ENCODE measurements around the gene SYNDIG1. TPM values are rescaled to one million over a fixed set of nuclear protein-coding genes. Genes with fewer than 3 reads are reported as not detected.
A peak's percentile ranks its signal among the peaks of the same experiment; 100 is the strongest.

SYNDIG1 gene
- total RNA-seq, 1 experiment from 2014 or later, result not detected

GRCh38 chr20:24598996-24599395 is 129.6 kb downstream of the SYNDIG1 start:
- Histone ChIP-seq H3K4me2 (ENCODE audit: low read length) (no peak overlapping the region), H3K79me2 (ENCODE audit: low read length) (no peaks in the 10 kb centered on the region), H4K20me1 (ENCODE audit: low read length) (no peaks in the 10 kb centered on the region), H3K27me3 (ENCODE audit: low read length) (peaks cover 79% of the 10 kb centered on the region), H3K36me3 (ENCODE audit: low read depth, low read length) (no peaks in the 10 kb centered on the region), H2AFZ (ENCODE audit: low read length) (no peak overlapping the region), H3K9me2 (replicated peaks; ENCODE audit: low read length) (no peaks in the 10 kb centered on the region), H3K9me3 (ENCODE audit: low read length) (0 out of 2 replicates have a peak, but pooled peaks cover 10% of the 10 kb centered on the region), H3K4me1 (ENCODE audit: insufficient read depth, low read length) (no peaks in the 10 kb centered on the region), H3K9ac (ENCODE audit: low read length) (no peak overlapping the region), H3K27ac (ENCODE audit: low read length) (no peak overlapping the region), H3K4me3 (ENCODE audit: low read length) (no peak overlapping the region), H3F3A (ENCODE audit: low read length, unreplicated experiment) (no peaks in the 10 kb centered on the region)
- POLR2A ChIA-PET (ENCODE audit: unreplicated experiment), result no interaction called here
- CTCF ChIA-PET, result no interaction called here
- intact Hi-C loops (cut with micrococcal nuclease), result no loop called here
- ATAC-seq (no peak), DNase-seq (no peak)
- no TSS peak for BruUV-seq (replicated peaks)
- TF ChIP-seq, protein P1, sequence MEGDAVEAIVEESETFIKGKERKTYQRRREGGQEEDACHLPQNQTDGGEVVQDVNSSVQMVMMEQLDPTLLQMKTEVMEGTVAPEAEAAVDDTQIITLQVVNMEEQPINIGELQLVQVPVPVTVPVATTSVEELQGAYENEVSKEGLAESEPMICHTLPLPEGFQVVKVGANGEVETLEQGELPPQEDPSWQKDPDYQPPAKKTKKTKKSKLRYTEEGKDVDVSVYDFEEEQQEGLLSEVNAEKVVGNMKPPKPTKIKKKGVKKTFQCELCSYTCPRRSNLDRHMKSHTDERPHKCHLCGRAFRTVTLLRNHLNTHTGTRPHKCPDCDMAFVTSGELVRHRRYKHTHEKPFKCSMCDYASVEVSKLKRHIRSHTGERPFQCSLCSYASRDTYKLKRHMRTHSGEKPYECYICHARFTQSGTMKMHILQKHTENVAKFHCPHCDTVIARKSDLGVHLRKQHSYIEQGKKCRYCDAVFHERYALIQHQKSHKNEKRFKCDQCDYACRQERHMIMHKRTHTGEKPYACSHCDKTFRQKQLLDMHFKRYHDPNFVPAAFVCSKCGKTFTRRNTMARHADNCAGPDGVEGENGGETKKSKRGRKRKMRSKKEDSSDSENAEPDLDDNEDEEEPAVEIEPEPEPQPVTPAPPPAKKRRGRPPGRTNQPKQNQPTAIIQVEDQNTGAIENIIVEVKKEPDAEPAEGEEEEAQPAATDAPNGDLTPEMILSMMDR (conservative IDR thresholded peaks at IDR 0.05; ENCODE audit: low read depth, low read length), result no peak
- no peak for TF ChIP-seq EZH2phosphoT487 (IDR thresholded peaks at IDR 0.05; ENCODE audit: borderline replicate concordance, low read length)
- no peak for TF ChIP-seq EZH2 (IDR thresholded peaks at IDR 0.05; ENCODE audit: low read length, unreplicated experiment)

DNA sequence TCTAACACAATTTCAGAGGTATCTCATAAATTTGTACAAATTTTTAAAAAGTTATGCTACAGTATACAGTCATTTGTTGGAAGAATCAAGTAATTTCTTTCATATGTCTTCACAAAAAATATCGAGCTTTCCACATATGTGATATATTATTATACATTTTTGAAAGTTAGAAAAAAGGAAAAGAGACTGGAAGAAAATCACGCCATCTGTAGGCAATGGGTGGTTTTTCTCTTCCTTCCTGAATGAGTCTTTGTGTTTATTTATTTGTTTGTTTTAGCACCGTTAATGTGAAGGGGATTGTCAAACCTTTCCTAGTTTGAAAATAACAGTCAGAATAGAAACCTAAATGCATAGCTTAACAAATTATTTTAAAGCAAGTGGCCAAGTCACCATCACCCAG is 130.6 kb downstream of the SYNDIG1 start:
- Histone ChIP-seq H4K20me1 (ENCODE audit: low read length) (no peaks in the 10 kb centered on the region), H3K27ac (ENCODE audit: low read length) (no peak overlapping the region), H3K4me2 (ENCODE audit: low read length) (no peak overlapping the region), H3K4me3 (ENCODE audit: low read length) (no peak overlapping the region), H3K9ac (ENCODE audit: low read length) (no peak overlapping the region), H3F3A (ENCODE audit: low read length, unreplicated experiment) (no peaks in the 10 kb centered on the region), H3K9me2 (replicated peaks; ENCODE audit: low read length) (no peaks in the 10 kb centered on the region), H3K36me3 (ENCODE audit: low read depth, low read length) (no peaks in the 10 kb centered on the region), H3K4me1 (ENCODE audit: insufficient read depth, low read length) (no peaks in the 10 kb centered on the region), H3K9me3 (ENCODE audit: low read length) (0 out of 2 replicates have a peak, but pooled peaks cover 10% of the 10 kb centered on the region), H2AFZ (ENCODE audit: low read length) (no peak overlapping the region), H3K79me2 (ENCODE audit: low read length) (no peaks in the 10 kb centered on the region), H3K27me3 (ENCODE audit: low read length) (peaks cover 79% of the 10 kb centered on the region)
- ChIA-PET CTCF (no interaction called here), POLR2A (ENCODE audit: unreplicated experiment) (no interaction called here)
- DNase-seq, result no peak
- TF ChIP-seq EZH2phosphoT487 (IDR thresholded peaks at IDR 0.05; ENCODE audit: borderline replicate concordance, low read length), result no peak
- TF ChIP-seq, protein P1 (conservative IDR thresholded peaks at IDR 0.05; ENCODE audit: low read depth, low read length), result peak; percentile 39; the same call in 1 of the 2 replicates
- intact Hi-C loops (cut with micrococcal nuclease), result no loop called here
- ATAC-seq, result no peak
- no TSS peak for BruUV-seq (replicated peaks)

DNA sequence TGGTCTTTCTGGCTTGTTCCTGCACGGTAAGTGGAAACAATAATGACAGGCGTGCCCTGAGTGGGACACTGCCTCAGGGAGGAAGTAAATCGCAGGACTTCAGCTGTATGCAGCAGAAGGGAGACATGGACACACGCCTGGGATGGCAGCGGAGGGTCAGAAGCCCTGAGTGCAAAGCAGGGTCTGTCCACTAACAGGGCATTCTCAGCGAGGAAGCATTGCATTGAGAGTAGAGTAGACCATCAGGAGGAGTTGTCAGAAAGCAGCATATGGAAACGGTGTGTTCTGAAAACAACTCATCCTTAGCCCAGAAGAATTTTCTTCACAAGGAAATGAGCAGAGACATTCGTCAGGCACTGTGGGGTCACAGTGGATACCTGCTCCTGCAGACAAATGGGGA is 134.0 kb downstream of the SYNDIG1 start:
- Histone ChIP-seq H3K79me2 (ENCODE audit: low read length) (no peaks in the 10 kb centered on the region), H2AFZ (ENCODE audit: low read length) (no peak overlapping the region), H3K4me1 (ENCODE audit: insufficient read depth, low read length) (no peaks in the 10 kb centered on the region), H4K20me1 (ENCODE audit: low read length) (no peaks in the 10 kb centered on the region), H3K9me3 (ENCODE audit: low read length) (0 out of 2 replicates have a peak, but pooled peaks cover 10% of the 10 kb centered on the region), H3K27me3 (ENCODE audit: low read length) (peaks cover 78% of the 10 kb centered on the region), H3K4me3 (ENCODE audit: low read length) (no peak overlapping the region), H3K9me2 (replicated peaks; ENCODE audit: low read length) (no peaks in the 10 kb centered on the region), H3K9ac (ENCODE audit: low read length) (no peak overlapping the region), H3K36me3 (ENCODE audit: low read depth, low read length) (no peaks in the 10 kb centered on the region), H3K27ac (ENCODE audit: low read length) (no peak overlapping the region), H3K4me2 (ENCODE audit: low read length) (no peak overlapping the region), H3F3A (ENCODE audit: low read length, unreplicated experiment) (no peaks in the 10 kb centered on the region)
- ChIA-PET POLR2A (ENCODE audit: unreplicated experiment) (no interaction called here), CTCF (no interaction called here)
- ATAC-seq (no peak), DNase-seq (no peak)
- intact Hi-C loops (cut with micrococcal nuclease), result no loop called here
- TF ChIP-seq EZH2phosphoT487 (IDR thresholded peaks at IDR 0.05; ENCODE audit: borderline replicate concordance, low read length) (no peak), EZH2 (IDR thresholded peaks at IDR 0.05; ENCODE audit: low read length, unreplicated experiment) (no peak)
- TF ChIP-seq, protein P1 (conservative IDR thresholded peaks at IDR 0.05; ENCODE audit: low read depth, low read length), result no peak
- BruUV-seq (replicated peaks), result no TSS peak

Measured in PC-3 (cell line).